K562 (cell line): Measurements from ENCODE around the gene C20orf96.

ENCODE experiments used
- FOXJ3 ChIP-seq: sonication (generic); formaldehyde crosslinking; IDR thresholded peaks from 2 replicates; pipeline ENCODE4 v1.4.0; 2020; ENCODE audit warnings: mild to moderate bottlenecking, missing genetic modification reagents
- ZNF512 ChIP-seq: IDR thresholded peaks from 2 replicates; pipeline ENCODE4 v1.6.1; 2016; ENCODE audit warnings: missing genetic modification characterization, missing compliant biosample characterization

- no peak for TF ChIP-seq FOXJ3 (CRISPR knock-in tag)
- no peak for TF ChIP-seq ZNF512 (tag)
Measured at GRCh38 chr20:276620-277495, 13.7 kb downstream of the C20orf96 start.
